CD4-positive, alpha-beta T cell (primary cell): ENCODE measurements around the gene TMEM132A. TPM values are rescaled to one million over a fixed set of nuclear protein-coding genes. Genes with fewer than 3 reads are reported as not detected.
"Not testable (repeated sequence)": the region's sequence is repeated elsewhere in the genome, so short reads cannot be mapped to it uniquely, and the experiment has no call there.

Source experiments
- ATAC-seq: fragments of 200-7000 bp; cut with Tn5 transposase; one replicate; pipeline ENCODE4 v1.10.0; 2022; ENCODE audit warnings: mild to moderate bottlenecking; ENCODE audit not compliant: poor library complexity
- CTCF ChIA-PET: fragments of 350-600 bp; sonication (Branson Sonifier 250); formaldehyde crosslinking; loops from one replicate; lab custom pipeline; 2021; ENCODE audit warnings: antibody characterized with exemption, inconsistent platforms; lab: Charles Lee
- POLR2A ChIA-PET: fragments of 350-600 bp; sonication (Branson Sonifier 250); formaldehyde crosslinking; loops from one replicate; lab custom pipeline; 2021; ENCODE audit warnings: antibody characterized with exemption, inconsistent platforms; lab: Charles Lee
- DNase-seq, 14 experiments: peaks; one replicate each; pipeline ENCODE4 v3.0.0-alpha.2; 2013 to 2020; ENCODE audit warnings: mixed read lengths in 2 of 14
- H3K27ac ChIP-seq, 2 donors: one replicate each; pipeline versions ENCODE4 v1.5.1 to v1.7.0; 2013; ENCODE audit warnings: low read length in 2 of 2, low read depth in 1 of 2, mild to moderate bottlenecking in 1 of 2
- H3K27me3 ChIP-seq, 2 experiments: 1 replicate in 1 of 2; 2 replicates in 1 of 2; pipeline versions ENCODE4 v1.6.1 to v1.7.0; 2013; ENCODE audit warnings: low read length in 2 of 2, control low read depth in 1 of 2, mild to moderate bottlenecking in 1 of 2, moderate library complexity in 1 of 2; ENCODE audit not compliant: insufficient read depth in 2 of 2, control insufficient read depth in 1 of 2
- H3K36me3 ChIP-seq: one replicate; pipeline ENCODE4 v1.6.1; 2013; ENCODE audit warnings: low read length, control low read depth; ENCODE audit not compliant: insufficient read depth
- H3K4me1 ChIP-seq: one replicate; pipeline ENCODE4 v1.6.1; 2013; ENCODE audit warnings: low read length, control low read depth; ENCODE audit not compliant: insufficient read depth
- H3K4me3 ChIP-seq: one replicate; pipeline ENCODE4 v1.5.1; 2013; ENCODE audit warnings: mild to moderate bottlenecking, low read length, moderate library complexity
- H3K9me3 ChIP-seq, 2 experiments: 1 replicate in 1 of 2; 2 replicates in 1 of 2; pipeline versions ENCODE4 v1.6.1 to v1.7.0; 2013; ENCODE audit warnings: low read length in 2 of 2, mild to moderate bottlenecking in 2 of 2, control low read depth in 1 of 2, moderate library complexity in 1 of 2; ENCODE audit not compliant: control insufficient read depth in 1 of 2, insufficient read depth in 1 of 2
- H3K27ac Mint-ChIP-seq: one replicate; pipeline ENCODE4 v1.8.0; 2020; ENCODE audit warnings: mixed read lengths
- H3K27me3 Mint-ChIP-seq: one replicate; pipeline ENCODE4 v1.8.0; 2021; ENCODE audit warnings: mixed read lengths
- H3K36me3 Mint-ChIP-seq: one replicate; pipeline ENCODE4 v1.8.0; 2021; ENCODE audit warnings: low read depth, mixed read lengths
- H3K4me1 Mint-ChIP-seq: one replicate; pipeline ENCODE4 v1.8.0; 2021; ENCODE audit warnings: low read depth, mixed read lengths
- H3K4me3 Mint-ChIP-seq: one replicate; pipeline ENCODE4 v1.8.0; 2020; ENCODE audit warnings: mild to moderate bottlenecking, mixed read lengths
- H3K9me3 Mint-ChIP-seq: one replicate; pipeline ENCODE4 v1.8.0; 2020; ENCODE audit warnings: mixed read lengths
- CTCF ChIP-seq: fragments of 200-600 bp; IDR thresholded peaks from one replicate; pipeline ENCODE4 v1.8.0; 2022; ENCODE audit warnings: antibody characterized with exemption, mild to moderate bottlenecking
- intact Hi-C, 2 experiments: fragments of 100-400 bp; cut with DNase I in 1 of 2; cut with micrococcal nuclease in 1 of 2; formaldehyde crosslinking; loops; one replicate each; pipeline versions ENCODE4 v1.15.1 to v1.9.0; 2023 to 2025; cut with DNase I, micrococcal nuclease
- total RNA-seq, 174 experiments: library from RNA in 2 of 174; stranded (reverse) in 2 of 174; gene quantifications; one replicate each; pipeline ENCODE4 v1.2.3 and lab custom pipeline; 2021 to 2026

Gene TMEM132A
- total RNA-seq, 2 experiments from 2014 or later: not detected

GRCh38 chr11:60972182-60973030 lies 48.1 kb downstream of the TMEM132A start:
- Mint-ChIP-seq H3K4me3 (peak overlapping the region; percentile 90), H3K9me3 (no peaks in the 10 kb centered on the region), H3K36me3 (peaks cover 57% of the 10 kb centered on the region), H3K27ac (peak overlapping the region; percentile 94), H3K4me1 (peaks cover 44% of the 10 kb centered on the region), H3K27me3 (no peaks in the 10 kb centered on the region)
- Histone ChIP-seq H3K36me3 (peaks cover 14% of the 10 kb centered on the region), H3K9me3 (no peaks in the 10 kb centered on the region), H3K4me1 (peaks cover 45% of the 10 kb centered on the region), H3K27me3 (no peaks in the 10 kb centered on the region), H3K27ac (peak overlapping the region; percentile 83 to 93), H3K4me3 (peak overlapping the region; percentile 96)
- ChIA-PET POLR2A (interaction anchor here (1.3 to 1.8 kb wide), 4 partner anchors 21 to 188 kb away, joined by 3 to 8 read pairs (median 4); partner anchors contain the start of gene VPS37C), CTCF (interaction anchor here (1.4 to 2.5 kb wide), 3 partner anchors 22 to 215 kb away, joined by 5 to 16 read pairs (median 6); no protein-coding TSS in a partner anchor)
- intact Hi-C loops: no loop called here
- DNase-seq: peak in 6 of 14 experiments; percentile 44 to 76 (median 61)
- no peak for TF ChIP-seq CTCF
- peak; percentile 30 for ATAC-seq

GRCh38 chr11:60973699-60974098 lies 49.4 kb downstream of the TMEM132A start:
- peaks cover 70% of the 10 kb centered on the region for H3K36me3 Mint-ChIP-seq
- H3K27ac ChIP-seq: peak overlapping the region; percentile 83 to 93
- H3K27ac Mint-ChIP-seq: peak overlapping the region; percentile 94
- peak overlapping the region; percentile 90 for H3K4me3 Mint-ChIP-seq
- H3K4me3 ChIP-seq: peak overlapping the region; percentile 96
- peaks cover 57% of the 10 kb centered on the region for H3K4me1 ChIP-seq
- H3K4me1 Mint-ChIP-seq: peaks cover 57% of the 10 kb centered on the region
- intact Hi-C loops: no loop called here
- peak in 1 of 14 experiments; percentile 32 for DNase-seq
- ATAC-seq: no peak
- H3K36me3 ChIP-seq: peaks cover 26% of the 10 kb centered on the region
- no peaks in the 10 kb centered on the region for H3K9me3 Mint-ChIP-seq
- H3K27me3 ChIP-seq: no peaks in the 10 kb centered on the region
- ChIA-PET CTCF (no interaction called here), POLR2A (interaction anchor here (1.2 to 1.7 kb wide), 2 partner anchors 38 to 68 kb away, joined by 5 read pairs; partner anchors contain the start of gene PRPF19)
- no peak for TF ChIP-seq CTCF
- no peaks in the 10 kb centered on the region for H3K9me3 ChIP-seq
- H3K27me3 Mint-ChIP-seq: no peaks in the 10 kb centered on the region

- Mint-ChIP-seq H3K27ac (peak overlapping the region; percentile 94), H3K4me3 (peak overlapping the region; percentile 90), H3K36me3 (peaks cover 76% of the 10 kb centered on the region), H3K4me1 (peaks cover 63% of the 10 kb centered on the region)
- intact Hi-C loops, H3K9me3 Mint-ChIP-seq, DNase-seq, H3K9me3 ChIP-seq, H3K27me3 ChIP-seq, ATAC-seq, H3K27me3 Mint-ChIP-seq: not testable (repeated sequence)
- H3K27ac ChIP-seq: peak overlapping the region; percentile 83 to 93
- ChIA-PET CTCF (interaction anchor here (1.0 kb wide), 1 partner anchor 128 kb away, joined by 3 read pairs; the partner anchor contains the start of gene CD5), POLR2A (interaction anchor here (1.2 to 1.7 kb wide), 3 partner anchors 37 to 110 kb away, joined by 4 to 5 read pairs (median 5); partner anchors contain the start of gene PRPF19)
- H3K36me3 ChIP-seq: peaks cover 28% of the 10 kb centered on the region
- H3K4me3 ChIP-seq: peak overlapping the region; percentile 96
- peaks cover 64% of the 10 kb centered on the region for H3K4me1 ChIP-seq
Observed at GRCh38 chr11:60974316-60974715, 50.1 kb downstream of the TMEM132A start.
